HCT116 (cell line): ENCODE results near the gene GRM4. TPM values are rescaled to one million over a fixed set of nuclear protein-coding genes. Genes with fewer than 3 reads are reported as not detected.

Source experiments
- ATAC-seq: fragments of 200-7000 bp; cut with Tn5 transposase; 2 replicates; pipeline ENCODE4 v1.9.1; 2020; ENCODE audit warnings: mild to moderate bottlenecking, moderate library complexity
- BruUV-seq: library from RNA; stranded (reverse); fragments of 400-500 nt; replicated peaks from 2 replicates; lab custom pipeline; 2021; lab: Mats Ljungman, UMichigan
- CTCF ChIA-PET: fragments of 300-600 bp; sonication (Branson Sonifier 250); formaldehyde crosslinking; loops from one replicate; lab custom pipeline; 2021; ENCODE audit warnings: antibody characterized with exemption; lab: Charles Lee
- POLR2A ChIA-PET: fragments of 300-600, 350-600 bp; sonication (Branson Sonifier 250); formaldehyde crosslinking; loops from one replicate; lab custom pipeline; 2021; ENCODE audit warnings: antibody characterized with exemption; lab: Charles Lee
- RAD21 ChIA-PET, 2 experiments: fragments of 300-600 bp; sonication (Branson Sonifier 250); formaldehyde crosslinking; loops; one replicate each; lab custom pipeline; 2023; ENCODE audit warnings: low total read pairs in 2 of 2; ENCODE audit not compliant: uncharacterized antibody in 2 of 2, unreplicated experiment in 2 of 2, low non-redundant PET in 1 of 2; lab: Charles Lee
- DNase-seq: peaks from one replicate; pipeline ENCODE4 v3.0.0-alpha.2; 2010; ENCODE audit warnings: low read depth, low spot score
- H2AFZ ChIP-seq: fragments of 200-600 bp; shearing (Covaris generic), sonication (generic); 2 replicates; pipeline ENCODE4 v1.6.1; 2017; ENCODE audit warnings: low read depth, mixed run types, mixed read lengths, antibody characterized with exemption, low read length; ENCODE audit not compliant: poor library complexity, severe bottlenecking
- H3K27ac ChIP-seq: 2 replicates; pipeline ENCODE4 v1.5.1; 2012; ENCODE audit warnings: low read depth, low read length
- H3K27me3 ChIP-seq: fragments of 200-600 bp; sonication (generic); 2 replicates; pipeline ENCODE4 v1.6.1; 2016; ENCODE audit warnings: mixed run types, low read length, mixed read lengths; ENCODE audit not compliant: insufficient read depth
- H3K36me3 ChIP-seq, 2 experiments: fragments of 200-500 bp in 1 of 2; fragments of 200-600 bp in 1 of 2; sonication (Bioruptor generic) in 1 of 2; sonication (generic) in 1 of 2; 2 replicates each; pipeline versions ENCODE4 v1.5.1 to v1.6.1; 2014 to 2016; ENCODE audit warnings: low read length in 2 of 2, inconsistent platforms in 1 of 2, mixed read lengths in 1 of 2, mixed run types in 1 of 2; ENCODE audit not compliant: insufficient read depth in 2 of 2, control insufficient read depth in 1 of 2
- H3K4me1 ChIP-seq, 2 experiments: fragments of 200-600 bp in 1 of 2; sonication (generic) in 1 of 2; 2 replicates each; pipeline versions ENCODE4 v1.5.1 to v1.6.1; 2012 to 2017; ENCODE audit warnings: low read length in 2 of 2, inconsistent platforms in 1 of 2, mild to moderate bottlenecking in 1 of 2, mixed read lengths in 1 of 2, mixed run types in 1 of 2, moderate library complexity in 1 of 2; ENCODE audit not compliant: insufficient read depth in 2 of 2, control insufficient read depth in 1 of 2
- H3K4me2 ChIP-seq: fragments of 200-600 bp; sonication (generic); 2 replicates; pipeline ENCODE4 v1.6.1; 2017; ENCODE audit warnings: mixed run types, low read length, mixed read lengths
- H3K4me3 ChIP-seq, 2 experiments: fragments of 200-600 bp in 1 of 2; sonication (generic) in 1 of 2; replicated peaks in 1 of 2; 2 replicates each; pipeline ENCODE4 v1.5.1; 2011 to 2016; ENCODE audit warnings: low read length in 2 of 2, control low read depth in 1 of 2, low read depth in 1 of 2, mild to moderate bottlenecking in 1 of 2, mixed read lengths in 1 of 2, mixed run types in 1 of 2
- H3K79me2 ChIP-seq: fragments of 200-600 bp; sonication (generic); 2 replicates; pipeline ENCODE4 v1.6.1; 2017; ENCODE audit warnings: mild to moderate bottlenecking, mixed run types, low read length, moderate library complexity, mixed read lengths; ENCODE audit not compliant: insufficient read depth
- H3K9ac ChIP-seq: fragments of 200-600 bp; sonication (generic); 2 replicates; pipeline ENCODE4 v1.6.1; 2016; ENCODE audit warnings: low read length, mixed read lengths
- H3K9me2 ChIP-seq: fragments of 200-600 bp; sonication (generic), shearing (Covaris generic); 2 replicates; pipeline ENCODE4 v1.6.1; 2017; ENCODE audit warnings: mixed run types, mild to moderate bottlenecking, moderate library complexity; ENCODE audit not compliant: insufficient read depth
- H3K9me3 ChIP-seq, 2 experiments: fragments of 200-500 bp in 1 of 2; fragments of 200-600 bp in 1 of 2; sonication (Bioruptor generic) in 1 of 2; sonication (generic) in 1 of 2; 2 replicates each; pipeline ENCODE4 v1.6.1; 2014 to 2017; ENCODE audit warnings: low read length in 2 of 2, mixed read lengths in 2 of 2, inconsistent platforms in 1 of 2, low read depth in 1 of 2, mild to moderate bottlenecking in 1 of 2, mixed run types in 1 of 2, moderate library complexity in 1 of 2; ENCODE audit not compliant: control insufficient read depth in 1 of 2, insufficient read depth in 1 of 2
- H4K20me1 ChIP-seq: fragments of 200-600 bp; sonication (generic), shearing (Covaris generic); 2 replicates; pipeline ENCODE4 v1.6.1; 2017; ENCODE audit warnings: mixed run types, mild to moderate bottlenecking, moderate library complexity; ENCODE audit not compliant: insufficient read depth
- EZH2 ChIP-seq: fragments of 200-600 bp; sonication (generic); IDR thresholded peaks from 2 replicates; pipeline ENCODE4 v1.6.1; 2017; ENCODE audit warnings: antibody characterized with exemption, mixed run types
- JUND ChIP-seq: IDR thresholded peaks from 2 replicates; pipeline ENCODE4 v1.6.1; 2012
- RAD21 ChIP-seq: IDR thresholded peaks from 2 replicates; pipeline ENCODE4 v1.6.1; 2012; ENCODE audit warnings: low read depth, mild to moderate bottlenecking
- ZNF274 ChIP-seq: fragments of 200-500 bp; sonication (Bioruptor generic); IDR thresholded peaks from 2 replicates; pipeline ENCODE4 v1.6.1; 2014; ENCODE audit warnings: mild to moderate bottlenecking, low read depth, low read length, inconsistent platforms
- intact Hi-C: fragments of 100-400 bp; cut with micrococcal nuclease; formaldehyde crosslinking; loops from 2 replicates; pipeline ENCODE4 v1.10.0; 2022
- total RNA-seq: library from RNA; stranded (reverse); gene quantifications from one replicate; pipeline ENCODE4 v1.2.1, GENCODE V29; 2021; ENCODE audit not compliant: unreplicated experiment
- TF ChIP-seq, protein P1 (sequence below): IDR thresholded peaks from 2 replicates; pipeline ENCODE4 v1.6.1; 2012

Gene GRM4
- total RNA-seq, 1 experiment from 2014 or later, result 2.6 TPM

DNA sequence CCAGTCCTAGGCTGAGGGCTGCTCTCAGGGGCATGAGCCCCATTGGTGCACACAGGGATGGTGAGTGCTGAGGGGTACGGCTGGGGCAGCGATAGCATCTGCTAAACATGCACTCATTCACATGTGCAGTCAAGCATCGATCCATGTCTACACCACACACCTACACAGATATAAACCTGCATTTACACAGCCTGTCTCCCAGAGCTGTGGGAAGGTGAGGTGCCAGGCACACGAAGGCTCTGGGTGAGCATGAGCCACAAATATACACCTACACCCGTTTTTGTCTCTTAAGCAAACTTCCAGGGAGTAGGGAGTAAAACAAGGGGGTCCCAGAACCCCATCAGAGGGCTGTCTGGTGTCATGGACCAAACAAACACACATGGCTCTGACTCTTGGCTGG is 99.3 kb downstream of the GRM4 start:
- Histone ChIP-seq H3K4me1 (no peaks in the 10 kb centered on the region), H3K4me2 (no peak overlapping the region), H3K27me3 (no peaks in the 10 kb centered on the region), H3K36me3 (no peaks in the 10 kb centered on the region), H3K9me3 (no peaks in the 10 kb centered on the region), H3K9me2 (no peaks in the 10 kb centered on the region), H3K79me2 (no peaks in the 10 kb centered on the region), H2AFZ (no peak overlapping the region), H3K4me3 (no peak overlapping the region), H3K27ac (no peak overlapping the region), H4K20me1 (no peaks in the 10 kb centered on the region), H3K9ac (no peak overlapping the region)
- ChIA-PET CTCF (interaction anchor here (1.1 kb wide), 1 partner anchor 9 kb away, joined by 5 read pairs; no protein-coding TSS in a partner anchor), RAD21 (no interaction called here), POLR2A (no interaction called here)
- intact Hi-C loops, result no loop called here
- BruUV-seq, result no TSS peak
- TF ChIP-seq ZNF274 (no peak), RAD21 (no peak)
- ATAC-seq (no peak), DNase-seq (no peak)

- no peak overlapping the region for H3K4me3 ChIP-seq
- no peak overlapping the region for H3K9ac ChIP-seq
- H3K9me3 ChIP-seq, result no peaks in the 10 kb centered on the region
- no TSS peak for BruUV-seq
- H3K27ac ChIP-seq, result no peak overlapping the region
- DNase-seq (no peak), ATAC-seq (no peak)
- H4K20me1 ChIP-seq, result no peaks in the 10 kb centered on the region
- ChIA-PET CTCF (interaction anchor here (1.0 kb wide), 1 partner anchor 9 kb away, joined by 7 read pairs; no protein-coding TSS in a partner anchor), RAD21 (interaction anchor here in 1 of 2 experiments (0.6 kb wide), 1 partner anchor 113 kb away, joined by 3 read pairs; no protein-coding TSS in a partner anchor), POLR2A (no interaction called here)
- H3K9me2 ChIP-seq, result no peaks in the 10 kb centered on the region
- no peak overlapping the region for H2AFZ ChIP-seq
- intact Hi-C loops, result no loop called here
- no peaks in the 10 kb centered on the region for H3K4me1 ChIP-seq
- H3K4me2 ChIP-seq, result no peak overlapping the region
- H3K79me2 ChIP-seq, result no peaks in the 10 kb centered on the region
- no peaks in the 10 kb centered on the region for H3K27me3 ChIP-seq
- no peaks in the 10 kb centered on the region for H3K36me3 ChIP-seq
- TF ChIP-seq, protein P1, sequence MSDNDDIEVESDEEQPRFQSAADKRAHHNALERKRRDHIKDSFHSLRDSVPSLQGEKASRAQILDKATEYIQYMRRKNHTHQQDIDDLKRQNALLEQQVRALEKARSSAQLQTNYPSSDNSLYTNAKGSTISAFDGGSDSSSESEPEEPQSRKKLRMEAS, result no peak
- TF ChIP-seq EZH2 (no peak), JUND (no peak)
These were observed 100.1 kb downstream of the GRM4 start for GRCh38 chr6:34045771-34046170.
